ENCODE measurements around the gene AMIGO2.

Gene AMIGO2

DNA sequence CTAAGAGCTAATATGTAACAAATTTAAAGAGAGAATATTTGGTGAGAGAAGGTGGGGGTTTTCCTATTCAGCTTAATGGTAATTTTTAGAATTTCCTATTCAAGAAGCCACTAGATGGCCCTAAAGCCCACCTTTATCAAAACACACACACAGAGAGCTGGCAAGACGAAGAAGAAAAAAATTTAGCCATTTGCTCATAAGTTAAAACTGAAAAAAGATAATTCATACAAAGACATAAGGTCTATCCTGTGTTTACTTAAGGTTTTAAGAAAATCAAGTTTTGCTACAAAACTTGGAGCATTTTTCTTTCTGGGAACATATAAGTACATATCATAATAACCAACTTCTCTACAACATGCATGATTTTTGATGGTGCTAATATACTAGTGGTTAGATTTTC is 47.1 kb downstream of the AMIGO2 start:
- DNase-seq, result no peak

DNA sequence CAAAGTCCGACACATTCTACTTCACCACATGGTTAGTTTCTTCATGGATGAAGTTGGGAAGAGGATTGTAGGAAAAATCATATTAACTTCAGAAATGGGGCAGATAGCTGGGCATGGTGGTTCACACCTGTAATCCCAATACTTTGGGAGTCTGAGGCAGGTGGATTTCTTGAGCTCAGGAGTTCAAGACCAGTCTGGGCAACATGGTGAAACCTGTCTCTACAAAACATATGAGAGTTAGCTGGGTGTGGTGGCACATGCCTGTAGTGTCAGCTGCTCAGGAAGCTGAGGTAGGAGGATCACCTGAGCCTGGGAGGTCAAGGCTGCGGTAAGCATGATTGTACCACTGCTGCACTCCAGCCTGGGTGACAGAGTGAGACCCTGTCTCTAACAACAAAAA is 49.9 kb downstream of the AMIGO2 start:
- DNase-seq, result no peak

DNA sequence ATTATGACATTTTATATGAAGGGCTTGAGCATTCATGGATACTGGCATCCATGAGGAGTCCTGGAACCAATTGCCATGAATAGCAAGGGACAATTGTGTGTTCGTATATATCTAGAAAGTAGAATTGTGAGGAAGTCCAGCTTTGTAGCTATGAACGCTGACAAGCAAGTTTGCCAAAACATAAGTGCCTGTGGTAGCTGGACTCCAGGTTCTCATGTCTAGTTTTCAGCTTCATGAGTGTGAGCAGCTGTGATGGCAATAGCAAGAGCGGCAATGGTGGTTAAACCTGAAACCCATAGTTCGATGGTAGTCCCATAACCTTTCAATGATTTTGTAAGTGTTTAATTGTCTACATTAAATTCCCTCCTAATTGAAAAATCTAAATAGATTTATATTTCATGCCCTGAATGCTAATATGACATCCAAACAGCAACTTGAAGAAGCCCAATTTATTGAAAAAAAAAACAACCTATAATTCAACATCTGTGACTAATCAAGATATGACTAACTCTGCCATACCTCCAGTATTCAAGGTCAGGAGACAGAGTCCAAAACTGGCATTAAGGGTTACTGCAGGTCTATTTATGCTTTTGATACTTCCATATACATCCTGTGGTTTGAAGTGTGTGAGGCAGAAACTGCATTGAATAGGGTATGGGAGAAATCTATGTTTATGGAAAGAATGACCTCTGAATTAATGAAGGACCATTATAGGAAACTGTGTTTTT is 50.6 kb downstream of the AMIGO2 start:
- no peak for DNase-seq

DNA sequence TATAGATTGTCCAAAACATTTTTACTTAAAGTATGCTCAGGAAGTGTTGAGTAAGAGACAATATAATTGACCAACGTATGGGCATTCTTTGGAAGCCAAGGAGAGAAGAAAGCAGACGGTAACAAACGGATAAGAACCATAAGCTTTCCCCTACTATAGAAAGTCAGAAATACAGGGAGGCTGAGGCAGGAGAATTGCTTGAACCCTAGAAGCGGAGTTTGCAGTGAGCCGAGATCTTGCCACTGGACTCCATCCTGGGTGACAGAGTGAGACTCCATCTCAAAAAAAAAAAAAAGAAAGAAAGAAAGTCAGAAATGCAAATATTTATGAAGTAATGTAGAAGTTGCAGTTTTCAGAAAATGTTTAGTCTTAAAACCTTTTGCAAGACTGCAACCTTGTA is 51.6 kb downstream of the AMIGO2 start:
- DNase-seq, result no peak

Data from DMS 273 treated with DMSO at 0.1 percent for 48 hours (cell line).